PC-9 (cell line): Measurements from ENCODE around the gene ETHE1.

Source experiments
- CTCF ChIP-seq: fragments of 200-600 bp; sonication (generic); conservative IDR thresholded peaks from 2 replicates; pipeline ENCODE4 v1.6.1; 2017; ENCODE audit warnings: mixed run types, antibody characterized with exemption, mild to moderate bottlenecking, moderate library complexity
- EZH2 ChIP-seq: fragments of 200-600 bp; sonication (generic); IDR thresholded peaks from 2 replicates; pipeline ENCODE4 v1.8.0; 2017; ENCODE audit warnings: antibody characterized with exemption, low read depth

GRCh38 chr19:43489979-43490599 is 36.9 kb downstream of the ETHE1 start:
- TF ChIP-seq CTCF (no peak), EZH2 (no peak)
